ENCODE results near the gene SRCIN1.

Gene SRCIN1

GRCh38 chr17:38577244-38577643, 28.5 kb downstream of the SRCIN1 start:
- H3K4me2 ChIP-seq = no peak overlapping the region
- no peaks in the 10 kb centered on the region for H3K36me3 ChIP-seq
- peaks cover 5 to 39% (median 32%) of the 10 kb centered on the region in 10 experiments; a peak in 18 of 20 replicates for H3K4me1 ChIP-seq
- TF ChIP-seq Cebpa-rat (IDR thresholded peaks at IDR 0.05) = no peak
- no peaks in the 10 kb centered on the region for H3K9me3 ChIP-seq (replicated peaks in 1 of 11)
- no peak overlapping the region for H3K9ac ChIP-seq
- peaks cover 85 to 100% (median 89%) of the 10 kb centered on the region in 11 experiments for H3K27me3 ChIP-seq
- no peak overlapping the region for H3K4me3 ChIP-seq
- H3K27ac ChIP-seq = no peak overlapping the region
- H4K20me1 ChIP-seq = peaks cover 0 to 87% (median 47%) of the 10 kb centered on the region in 11 experiments; a peak in 19 of 22 replicates

- Histone ChIP-seq H3K36me3 (no peaks in the 10 kb centered on the region), H3K9ac (no peak overlapping the region), H3K27me3 (peaks cover 88 to 100% (median 91%) of the 10 kb centered on the region in 11 experiments), H3K27ac (no peak overlapping the region), H3K4me3 (no peak overlapping the region), H3K9me3 (replicated peaks in 1 of 11) (no peaks in the 10 kb centered on the region), H3K4me1 (peaks cover 15 to 52% (median 45%) of the 10 kb centered on the region in 10 experiments), H4K20me1 (peaks cover 0 to 88% (median 47%) of the 10 kb centered on the region in 11 experiments; a peak in 20 of 22 replicates), H3K4me2 (no peak overlapping the region)
- TF ChIP-seq Cebpa-rat (IDR thresholded peaks at IDR 0.05) = no peak
These were observed 30.0 kb downstream of the SRCIN1 start for GRCh38 chr17:38575781-38576180.

GRCh38 chr17:38574712-38575111, 31.0 kb downstream of the SRCIN1 start:
- peaks cover 15 to 54% (median 48%) of the 10 kb centered on the region in 10 experiments for H3K4me1 ChIP-seq
- H3K4me3 ChIP-seq = no peak overlapping the region
- H4K20me1 ChIP-seq = peaks cover 0 to 85% (median 46%) of the 10 kb centered on the region in 11 experiments; a peak in 20 of 22 replicates
- no peak for TF ChIP-seq Cebpa-rat (IDR thresholded peaks at IDR 0.05)
- H3K27me3 ChIP-seq = peaks cover 78 to 100% (median 83%) of the 10 kb centered on the region in 11 experiments
- no peaks in the 10 kb centered on the region for H3K9me3 ChIP-seq (replicated peaks in 1 of 11)
- H3K4me2 ChIP-seq = no peak overlapping the region
- no peak overlapping the region for H3K27ac ChIP-seq
- H3K36me3 ChIP-seq = no peaks in the 10 kb centered on the region
- H3K9ac ChIP-seq = no peak overlapping the region

- H4K20me1 ChIP-seq = peaks cover 0 to 74% (median 29%) of the 10 kb centered on the region in 11 experiments; a peak in 19 of 22 replicates
- H3K4me2 ChIP-seq = peak overlapping the region; percentile 85 to 100 (median 95)
- H3K9me3 ChIP-seq (replicated peaks in 1 of 11) = no peaks in the 10 kb centered on the region
- no peak overlapping the region for H3K27ac ChIP-seq
- peak overlapping the region; percentile 46 to 69 (median 58) for H3K4me3 ChIP-seq
- peaks cover 10 to 40% (median 31%) of the 10 kb centered on the region in 10 experiments for H3K4me1 ChIP-seq
- H3K36me3 ChIP-seq = no peaks in the 10 kb centered on the region
- no peak for TF ChIP-seq Cebpa-rat (IDR thresholded peaks at IDR 0.05)
- peaks cover 59 to 99% (median 70%) of the 10 kb centered on the region in 11 experiments for H3K27me3 ChIP-seq
- peak overlapping the region in 9 of 11 experiments; percentile 18 to 52 (median 42); a peak in 11 of 22 replicates for H3K9ac ChIP-seq
These were observed 32.9 kb downstream of the SRCIN1 start for GRCh38 chr17:38572669-38573365.

GRCh38 chr17:38571833-38572668, 33.7 kb downstream of the SRCIN1 start:
- no peak for TF ChIP-seq Cebpa-rat (IDR thresholded peaks at IDR 0.05)
- Histone ChIP-seq H3K27me3 (peaks cover 52 to 99% (median 70%) of the 10 kb centered on the region in 11 experiments), H3K9ac (peak overlapping the region in 7 of 11 experiments; percentile 35 to 54 (median 46); a peak in 8 of 22 replicates), H4K20me1 (peaks cover 0 to 71% (median 23%) of the 10 kb centered on the region in 11 experiments; a peak in 19 of 22 replicates), H3K4me2 (peak overlapping the region; percentile 85 to 100 (median 95)), H3K4me3 (peak overlapping the region; percentile 46 to 69 (median 58)), H3K4me1 (peaks cover 10 to 43% (median 32%) of the 10 kb centered on the region in 10 experiments), H3K36me3 (no peaks in the 10 kb centered on the region), H3K9me3 (replicated peaks in 1 of 11) (no peaks in the 10 kb centered on the region), H3K27ac (peak overlapping the region in 1 of 11 experiments; percentile 50; a peak in 2 of 22 replicates)

- Histone ChIP-seq H3K36me3 (no peaks in the 10 kb centered on the region), H3K4me1 (peaks cover 10 to 57% (median 42%) of the 10 kb centered on the region in 10 experiments), H3K27me3 (peaks cover 50 to 99% (median 70%) of the 10 kb centered on the region in 11 experiments), H3K27ac (no peak overlapping the region), H4K20me1 (peaks cover 0 to 65% (median 19%) of the 10 kb centered on the region in 11 experiments; a peak in 19 of 22 replicates), H3K4me2 (peak overlapping the region in 7 of 11 experiments; percentile 1 to 97 (median 94); a peak in 7 of 22 replicates), H3K9me3 (replicated peaks in 1 of 11) (no peaks in the 10 kb centered on the region), H3K4me3 (no peak overlapping the region), H3K9ac (no peak overlapping the region)
- no peak for TF ChIP-seq Cebpa-rat (IDR thresholded peaks at IDR 0.05)
These were observed 35.8 kb downstream of the SRCIN1 start for GRCh38 chr17:38569701-38570512.

GRCh38 chr17:38568845-38569510, 36.8 kb downstream of the SRCIN1 start:
- Histone ChIP-seq H3K9ac (no peak overlapping the region), H3K36me3 (no peaks in the 10 kb centered on the region), H3K27ac (no peak overlapping the region), H3K4me2 (no peak overlapping the region), H3K9me3 (replicated peaks in 1 of 11) (no peaks in the 10 kb centered on the region), H3K4me3 (no peak overlapping the region), H3K4me1 (peaks cover 10 to 59% (median 40%) of the 10 kb centered on the region in 10 experiments), H3K27me3 (peaks cover 50 to 99% (median 70%) of the 10 kb centered on the region in 11 experiments), H4K20me1 (peaks cover 0 to 64% (median 15%) of the 10 kb centered on the region in 11 experiments; a peak in 19 of 22 replicates)
- no peak for TF ChIP-seq Cebpa-rat (IDR thresholded peaks at IDR 0.05)

GRCh38 chr17:38568274-38568673, 37.5 kb downstream of the SRCIN1 start:
- peaks cover 50 to 99% (median 70%) of the 10 kb centered on the region in 11 experiments for H3K27me3 ChIP-seq
- peaks cover 0 to 62% (median 9%) of the 10 kb centered on the region in 11 experiments; a peak in 19 of 22 replicates for H4K20me1 ChIP-seq
- no peak overlapping the region for H3K27ac ChIP-seq
- no peak for TF ChIP-seq Cebpa-rat (IDR thresholded peaks at IDR 0.05)
- H3K4me3 ChIP-seq = no peak overlapping the region
- no peak overlapping the region for H3K9ac ChIP-seq
- no peaks in the 10 kb centered on the region for H3K9me3 ChIP-seq (replicated peaks in 1 of 11)
- H3K36me3 ChIP-seq = no peaks in the 10 kb centered on the region
- no peak overlapping the region for H3K4me2 ChIP-seq
- H3K4me1 ChIP-seq = peaks cover 15 to 64% (median 44%) of the 10 kb centered on the region in 10 experiments

Data from BLaER1 treated with 17β-estradiol and CSF1 and Interleukin-3, amounts not matched to agents 10 nM and 100 nM (cell line).